H9 (cell line): Measurements from ENCODE around the gene OLA1. TPM values are rescaled to one million over a fixed set of nuclear protein-coding genes. Genes with fewer than 3 reads are reported as not detected.

ENCODE experiments used
- DNase-seq: peaks from one replicate; pipeline ENCODE4 v3.0.0-alpha.2; 2017
- H2AFZ ChIP-seq: one replicate; pipeline ENCODE4 v1.6.1; 2013; ENCODE audit warnings: mild to moderate bottlenecking, low read length, control low read depth, moderate library complexity
- H2AK5ac ChIP-seq: 2 replicates; pipeline ENCODE4 v1.6.1; 2013; ENCODE audit warnings: low read length, control low read depth, mixed read lengths; ENCODE audit not compliant: insufficient read length
- H2BK120ac ChIP-seq: one replicate; pipeline ENCODE4 v1.6.1; 2013; ENCODE audit warnings: low read depth, mild to moderate bottlenecking, low read length, control low read depth, inconsistent platforms; ENCODE audit not compliant: poor library complexity, severe bottlenecking
- H2BK12ac ChIP-seq: 2 replicates; pipeline ENCODE4 v1.6.1; 2013; ENCODE audit warnings: low read length, control low read depth, mixed read lengths, low read depth; ENCODE audit not compliant: insufficient read length
- H2BK15ac ChIP-seq: 2 replicates; pipeline ENCODE4 v1.6.1; 2013; ENCODE audit warnings: low read depth, low read length, control low read depth
- H2BK20ac ChIP-seq: one replicate; pipeline ENCODE4 v1.6.1; 2013; ENCODE audit warnings: low read depth, mild to moderate bottlenecking, low read length, control low read depth, inconsistent platforms; ENCODE audit not compliant: poor library complexity, severe bottlenecking
- H2BK5ac ChIP-seq: 2 replicates; pipeline ENCODE4 v1.6.1; 2013; ENCODE audit warnings: low read length, control low read depth, mixed read lengths; ENCODE audit not compliant: insufficient read length
- H3K14ac ChIP-seq: 2 replicates; pipeline ENCODE4 v1.6.1; 2013; ENCODE audit warnings: low read length, control low read depth; ENCODE audit not compliant: insufficient read depth
- H3K18ac ChIP-seq: 2 replicates; pipeline ENCODE4 v1.6.1; 2013; ENCODE audit warnings: low read depth, mild to moderate bottlenecking, mixed read lengths, low read length, control low read depth; ENCODE audit not compliant: insufficient read length
- H3K23ac ChIP-seq: 2 replicates; pipeline ENCODE4 v1.6.1; 2013; ENCODE audit warnings: low read length, control low read depth, mixed read lengths, low read depth; ENCODE audit not compliant: insufficient read length
- H3K23me2 ChIP-seq: 2 replicates; pipeline ENCODE4 v1.6.1; 2013; ENCODE audit warnings: low read depth, mild to moderate bottlenecking, mixed read lengths, low read length, control low read depth; ENCODE audit not compliant: insufficient read length, poor library complexity, severe bottlenecking
- H3K27ac ChIP-seq: 2 replicates; pipeline ENCODE4 v1.5.1; 2013; ENCODE audit warnings: low read length, control low read depth, mixed read lengths, low read depth; ENCODE audit not compliant: insufficient read length
- H3K27me3 ChIP-seq: 2 replicates; pipeline ENCODE4 v1.6.1; 2013; ENCODE audit warnings: low read length, control low read depth, inconsistent platforms; ENCODE audit not compliant: insufficient read depth
- H3K4ac ChIP-seq: 2 replicates; pipeline ENCODE4 v1.6.1; 2013; ENCODE audit warnings: low read depth, mild to moderate bottlenecking, control low read depth, inconsistent platforms, low read length, moderate library complexity
- H3K4me1 ChIP-seq: 2 replicates; pipeline ENCODE4 v1.6.1; 2013; ENCODE audit warnings: low read length, control low read depth, inconsistent platforms; ENCODE audit not compliant: insufficient read depth
- H3K4me2 ChIP-seq: 2 replicates; pipeline ENCODE4 v1.6.1; 2013; ENCODE audit warnings: low read length, control low read depth, mixed read lengths; ENCODE audit not compliant: insufficient read length, insufficient read depth
- H3K56ac ChIP-seq: 2 replicates; pipeline ENCODE4 v1.6.1; 2013; ENCODE audit warnings: low read depth, mild to moderate bottlenecking, mixed read lengths, low read length, control low read depth; ENCODE audit not compliant: insufficient read length
- H3K79me1 ChIP-seq: 2 replicates; pipeline ENCODE4 v1.6.1; 2013; ENCODE audit warnings: low read depth, mild to moderate bottlenecking, moderate library complexity, low read length, control low read depth, inconsistent platforms; ENCODE audit not compliant: insufficient read depth, poor library complexity, severe bottlenecking
- H3K79me2 ChIP-seq: 2 replicates; pipeline ENCODE4 v1.6.1; 2013; ENCODE audit warnings: low read length, control low read depth, inconsistent platforms; ENCODE audit not compliant: insufficient read depth
- H3K9ac ChIP-seq: 2 replicates; pipeline ENCODE4 v1.6.1; 2013; ENCODE audit warnings: low read length, control low read depth, mixed read lengths; ENCODE audit not compliant: insufficient read length; ENCODE audit errors: extremely low read depth
- H3K9me3 ChIP-seq: one replicate; pipeline ENCODE4 v1.6.1; 2013; ENCODE audit warnings: low read depth, low read length, inconsistent platforms; ENCODE audit not compliant: control insufficient read depth
- H3T11ph ChIP-seq: one replicate; pipeline ENCODE4 v1.6.1; 2013; ENCODE audit warnings: mild to moderate bottlenecking, low read length, control low read depth, inconsistent platforms
- H4K20me1 ChIP-seq: one replicate; pipeline ENCODE4 v1.6.1; 2013; ENCODE audit not compliant: control insufficient read depth, insufficient read length, insufficient read depth
- H4K5ac ChIP-seq: 2 replicates; pipeline ENCODE4 v1.6.1; 2013; ENCODE audit warnings: low read depth, mild to moderate bottlenecking, mixed read lengths, low read length, control low read depth; ENCODE audit not compliant: insufficient read length
- H4K8ac ChIP-seq: replicated peaks from 2 replicates; pipeline ENCODE4 v1.6.1; 2013; ENCODE audit warnings: low read length, control low read depth, mixed read lengths, low read depth; ENCODE audit not compliant: insufficient read length
- H4K91ac ChIP-seq: 2 replicates; pipeline ENCODE4 v1.6.1; 2013; ENCODE audit warnings: low read depth, mild to moderate bottlenecking, moderate library complexity, mixed read lengths, low read length, control low read depth; ENCODE audit not compliant: insufficient read length
- H3K27ac Mint-ChIP-seq, 3 experiments: 2 replicates in 2 of 3; 3 replicates in 1 of 3; pipeline ENCODE4 v1.8.0; 2020 to 2021; ENCODE audit warnings: mixed read lengths in 3 of 3, mild to moderate bottlenecking in 1 of 3, moderate library complexity in 1 of 3
- H3K27me3 Mint-ChIP-seq: 2 replicates; pipeline ENCODE4 v1.8.0; 2021; ENCODE audit warnings: low read depth, mild to moderate bottlenecking, moderate library complexity, mixed read lengths
- H3K36me3 Mint-ChIP-seq, 3 experiments: 2 replicates in 2 of 3; 3 replicates in 1 of 3; pipeline ENCODE4 v1.8.0; 2020 to 2021; ENCODE audit warnings: low read depth in 3 of 3, mixed read lengths in 3 of 3; ENCODE audit not compliant: insufficient read depth in 1 of 3
- H3K4me1 Mint-ChIP-seq, 2 experiments: 2 replicates each; pipeline ENCODE4 v1.8.0; 2020; ENCODE audit warnings: mixed read lengths in 2 of 2
- H3K4me3 Mint-ChIP-seq, 2 experiments: 2 replicates in 1 of 2; 3 replicates in 1 of 2; pipeline ENCODE4 v1.8.0; 2020 to 2021; ENCODE audit warnings: mild to moderate bottlenecking in 2 of 2, mixed read lengths in 2 of 2, moderate library complexity in 1 of 2
- H3K9me3 Mint-ChIP-seq, 2 experiments: 2 replicates in 1 of 2; 3 replicates in 1 of 2; pipeline ENCODE4 v1.8.0; 2020; ENCODE audit warnings: mild to moderate bottlenecking in 2 of 2, mixed read lengths in 2 of 2, moderate library complexity in 1 of 2
- WGBS: extraction: QIAGEN DNeasy Blood & Tissue Kit; methylation state at CpG from one replicate; pipeline ENCODE4 v1.1.7; 2013; ENCODE audit warnings: missing lambda C conversion rate, low lambda C conversion rate, mixed read lengths; ENCODE audit not compliant: insufficient read length; ENCODE audit errors: extremely low coverage; 5-methylcytosine and 5-hydroxymethylcytosine counted together
- total RNA-seq: library from RNA; stranded (reverse); gene quantifications from 2 replicates; pipeline ENCODE4 v1.2.1, GENCODE V29; 2021
- TF ChIP-seq, protein P1 (sequence below): fragments of 200-600 bp; sonication (generic); conservative IDR thresholded peaks from 3 replicates; pipeline ENCODE4 v1.8.0; 2021; ENCODE audit warnings: antibody characterized with exemption, mild to moderate bottlenecking

OLA1 gene
- total RNA-seq, 1 experiment from 2014 or later, result 133 TPM

DNA sequence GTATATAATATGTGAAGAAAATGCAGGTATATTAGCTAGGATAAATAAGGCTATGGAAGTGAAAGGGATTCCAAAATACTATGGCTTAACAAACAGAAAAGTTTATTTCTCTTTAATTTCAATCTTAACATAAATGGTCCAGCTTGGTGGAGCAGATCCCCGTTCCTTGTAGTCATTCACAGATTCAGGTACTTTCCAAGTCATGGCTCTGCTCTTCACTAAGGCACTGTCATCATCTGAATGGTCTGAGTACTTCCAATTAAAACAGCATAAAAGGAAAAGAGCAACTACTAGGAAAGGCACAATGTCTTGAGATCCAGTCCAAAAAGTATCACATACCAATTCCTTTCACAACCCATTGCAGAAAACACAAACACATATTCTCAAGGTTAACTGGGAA lies 63.4 kb downstream of the OLA1 start:
- no peak overlapping the region for H3K27ac ChIP-seq
- no peak overlapping the region for H3K4me2 ChIP-seq
- H3K56ac ChIP-seq, result no peak overlapping the region
- H4K20me1 ChIP-seq, result no peaks in the 10 kb centered on the region
- no peak overlapping the region for H2BK120ac ChIP-seq
- no peak overlapping the region for H3K14ac ChIP-seq
- Mint-ChIP-seq H3K27me3 (no peaks in the 10 kb centered on the region), H3K36me3 (no peaks in the 10 kb centered on the region), H3K4me1 (peaks cover 4 to 10% of the 10 kb centered on the region in 2 experiments), H3K9me3 (no peaks in the 10 kb centered on the region), H3K27ac (no peak overlapping the region), H3K4me3 (no peak overlapping the region)
- TF ChIP-seq, protein P1, sequence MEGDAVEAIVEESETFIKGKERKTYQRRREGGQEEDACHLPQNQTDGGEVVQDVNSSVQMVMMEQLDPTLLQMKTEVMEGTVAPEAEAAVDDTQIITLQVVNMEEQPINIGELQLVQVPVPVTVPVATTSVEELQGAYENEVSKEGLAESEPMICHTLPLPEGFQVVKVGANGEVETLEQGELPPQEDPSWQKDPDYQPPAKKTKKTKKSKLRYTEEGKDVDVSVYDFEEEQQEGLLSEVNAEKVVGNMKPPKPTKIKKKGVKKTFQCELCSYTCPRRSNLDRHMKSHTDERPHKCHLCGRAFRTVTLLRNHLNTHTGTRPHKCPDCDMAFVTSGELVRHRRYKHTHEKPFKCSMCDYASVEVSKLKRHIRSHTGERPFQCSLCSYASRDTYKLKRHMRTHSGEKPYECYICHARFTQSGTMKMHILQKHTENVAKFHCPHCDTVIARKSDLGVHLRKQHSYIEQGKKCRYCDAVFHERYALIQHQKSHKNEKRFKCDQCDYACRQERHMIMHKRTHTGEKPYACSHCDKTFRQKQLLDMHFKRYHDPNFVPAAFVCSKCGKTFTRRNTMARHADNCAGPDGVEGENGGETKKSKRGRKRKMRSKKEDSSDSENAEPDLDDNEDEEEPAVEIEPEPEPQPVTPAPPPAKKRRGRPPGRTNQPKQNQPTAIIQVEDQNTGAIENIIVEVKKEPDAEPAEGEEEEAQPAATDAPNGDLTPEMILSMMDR, result no peak
- no peak for DNase-seq
- no peak overlapping the region for H2BK20ac ChIP-seq
- H2BK15ac ChIP-seq, result no peak overlapping the region
- no CpG with 5 or more reads among the region's 1 CpG for WGBS
- no peak overlapping the region for H2BK5ac ChIP-seq
- no peak overlapping the region for H3K23ac ChIP-seq
- no peak overlapping the region for H3T11ph ChIP-seq
- H3K27me3 ChIP-seq, result no peaks in the 10 kb centered on the region
- H4K5ac ChIP-seq, result no peak overlapping the region
- no peak overlapping the region for H3K4ac ChIP-seq
- H2AK5ac ChIP-seq, result no peak overlapping the region
- no peak overlapping the region for H2BK12ac ChIP-seq
- H3K4me1 ChIP-seq, result no peaks in the 10 kb centered on the region
- H3K23me2 ChIP-seq, result no peaks in the 10 kb centered on the region
- H3K9me3 ChIP-seq, result no peaks in the 10 kb centered on the region
- peaks cover 3% of the 10 kb centered on the region; the same call in 1 of the 2 replicates for H3K79me2 ChIP-seq
- H3K79me1 ChIP-seq, result peaks cover 4% of the 10 kb centered on the region
- no peak overlapping the region for H4K91ac ChIP-seq
- no peak overlapping the region for H3K9ac ChIP-seq
- no peak overlapping the region for H3K18ac ChIP-seq
- no peak overlapping the region for H4K8ac ChIP-seq
- no peak overlapping the region for H2AFZ ChIP-seq
